H9 (cell line): ENCODE data around the gene ATXN7L3. TPM values are rescaled to one million over a fixed set of nuclear protein-coding genes. Genes with fewer than 3 reads are reported as not detected.

Experiments used
- DNase-seq: peaks from one replicate; pipeline ENCODE4 v3.0.0-alpha.2; 2017
- H2AFZ ChIP-seq: one replicate; pipeline ENCODE4 v1.6.1; 2013; ENCODE audit warnings: mild to moderate bottlenecking, low read length, control low read depth, moderate library complexity
- H2AK5ac ChIP-seq: 2 replicates; pipeline ENCODE4 v1.6.1; 2013; ENCODE audit warnings: low read length, control low read depth, mixed read lengths; ENCODE audit not compliant: insufficient read length
- H2BK120ac ChIP-seq: one replicate; pipeline ENCODE4 v1.6.1; 2013; ENCODE audit warnings: low read depth, mild to moderate bottlenecking, low read length, control low read depth, inconsistent platforms; ENCODE audit not compliant: poor library complexity, severe bottlenecking
- H2BK12ac ChIP-seq: 2 replicates; pipeline ENCODE4 v1.6.1; 2013; ENCODE audit warnings: low read length, control low read depth, mixed read lengths, low read depth; ENCODE audit not compliant: insufficient read length
- H2BK15ac ChIP-seq: 2 replicates; pipeline ENCODE4 v1.6.1; 2013; ENCODE audit warnings: low read depth, low read length, control low read depth
- H2BK20ac ChIP-seq: one replicate; pipeline ENCODE4 v1.6.1; 2013; ENCODE audit warnings: low read depth, mild to moderate bottlenecking, low read length, control low read depth, inconsistent platforms; ENCODE audit not compliant: poor library complexity, severe bottlenecking
- H2BK5ac ChIP-seq: 2 replicates; pipeline ENCODE4 v1.6.1; 2013; ENCODE audit warnings: low read length, control low read depth, mixed read lengths; ENCODE audit not compliant: insufficient read length
- H3K14ac ChIP-seq: 2 replicates; pipeline ENCODE4 v1.6.1; 2013; ENCODE audit warnings: low read length, control low read depth; ENCODE audit not compliant: insufficient read depth
- H3K18ac ChIP-seq: 2 replicates; pipeline ENCODE4 v1.6.1; 2013; ENCODE audit warnings: low read depth, mild to moderate bottlenecking, mixed read lengths, low read length, control low read depth; ENCODE audit not compliant: insufficient read length
- H3K23ac ChIP-seq: 2 replicates; pipeline ENCODE4 v1.6.1; 2013; ENCODE audit warnings: low read length, control low read depth, mixed read lengths, low read depth; ENCODE audit not compliant: insufficient read length
- H3K23me2 ChIP-seq: 2 replicates; pipeline ENCODE4 v1.6.1; 2013; ENCODE audit warnings: low read depth, mild to moderate bottlenecking, mixed read lengths, low read length, control low read depth; ENCODE audit not compliant: insufficient read length, poor library complexity, severe bottlenecking
- H3K27ac ChIP-seq: 2 replicates; pipeline ENCODE4 v1.5.1; 2013; ENCODE audit warnings: low read length, control low read depth, mixed read lengths, low read depth; ENCODE audit not compliant: insufficient read length
- H3K27me3 ChIP-seq: 2 replicates; pipeline ENCODE4 v1.6.1; 2013; ENCODE audit warnings: low read length, control low read depth, inconsistent platforms; ENCODE audit not compliant: insufficient read depth
- H3K4ac ChIP-seq: 2 replicates; pipeline ENCODE4 v1.6.1; 2013; ENCODE audit warnings: low read depth, mild to moderate bottlenecking, control low read depth, inconsistent platforms, low read length, moderate library complexity
- H3K4me1 ChIP-seq: 2 replicates; pipeline ENCODE4 v1.6.1; 2013; ENCODE audit warnings: low read length, control low read depth, inconsistent platforms; ENCODE audit not compliant: insufficient read depth
- H3K4me2 ChIP-seq: 2 replicates; pipeline ENCODE4 v1.6.1; 2013; ENCODE audit warnings: low read length, control low read depth, mixed read lengths; ENCODE audit not compliant: insufficient read length, insufficient read depth
- H3K56ac ChIP-seq: 2 replicates; pipeline ENCODE4 v1.6.1; 2013; ENCODE audit warnings: low read depth, mild to moderate bottlenecking, mixed read lengths, low read length, control low read depth; ENCODE audit not compliant: insufficient read length
- H3K79me1 ChIP-seq: 2 replicates; pipeline ENCODE4 v1.6.1; 2013; ENCODE audit warnings: low read depth, mild to moderate bottlenecking, moderate library complexity, low read length, control low read depth, inconsistent platforms; ENCODE audit not compliant: insufficient read depth, poor library complexity, severe bottlenecking
- H3K79me2 ChIP-seq: 2 replicates; pipeline ENCODE4 v1.6.1; 2013; ENCODE audit warnings: low read length, control low read depth, inconsistent platforms; ENCODE audit not compliant: insufficient read depth
- H3K9ac ChIP-seq: 2 replicates; pipeline ENCODE4 v1.6.1; 2013; ENCODE audit warnings: low read length, control low read depth, mixed read lengths; ENCODE audit not compliant: insufficient read length; ENCODE audit errors: extremely low read depth
- H3K9me3 ChIP-seq: one replicate; pipeline ENCODE4 v1.6.1; 2013; ENCODE audit warnings: low read depth, low read length, inconsistent platforms; ENCODE audit not compliant: control insufficient read depth
- H3T11ph ChIP-seq: one replicate; pipeline ENCODE4 v1.6.1; 2013; ENCODE audit warnings: mild to moderate bottlenecking, low read length, control low read depth, inconsistent platforms
- H4K20me1 ChIP-seq: one replicate; pipeline ENCODE4 v1.6.1; 2013; ENCODE audit not compliant: control insufficient read depth, insufficient read length, insufficient read depth
- H4K5ac ChIP-seq: 2 replicates; pipeline ENCODE4 v1.6.1; 2013; ENCODE audit warnings: low read depth, mild to moderate bottlenecking, mixed read lengths, low read length, control low read depth; ENCODE audit not compliant: insufficient read length
- H4K8ac ChIP-seq: replicated peaks from 2 replicates; pipeline ENCODE4 v1.6.1; 2013; ENCODE audit warnings: low read length, control low read depth, mixed read lengths, low read depth; ENCODE audit not compliant: insufficient read length
- H4K91ac ChIP-seq: 2 replicates; pipeline ENCODE4 v1.6.1; 2013; ENCODE audit warnings: low read depth, mild to moderate bottlenecking, moderate library complexity, mixed read lengths, low read length, control low read depth; ENCODE audit not compliant: insufficient read length
- H3K27ac Mint-ChIP-seq, 3 experiments: 2 replicates in 2 of 3; 3 replicates in 1 of 3; pipeline ENCODE4 v1.8.0; 2020 to 2021; ENCODE audit warnings: mixed read lengths in 3 of 3, mild to moderate bottlenecking in 1 of 3, moderate library complexity in 1 of 3
- H3K27me3 Mint-ChIP-seq: 2 replicates; pipeline ENCODE4 v1.8.0; 2021; ENCODE audit warnings: low read depth, mild to moderate bottlenecking, moderate library complexity, mixed read lengths
- H3K36me3 Mint-ChIP-seq, 3 experiments: 2 replicates in 2 of 3; 3 replicates in 1 of 3; pipeline ENCODE4 v1.8.0; 2020 to 2021; ENCODE audit warnings: low read depth in 3 of 3, mixed read lengths in 3 of 3; ENCODE audit not compliant: insufficient read depth in 1 of 3
- H3K4me1 Mint-ChIP-seq, 2 experiments: 2 replicates each; pipeline ENCODE4 v1.8.0; 2020; ENCODE audit warnings: mixed read lengths in 2 of 2
- H3K4me3 Mint-ChIP-seq, 2 experiments: 2 replicates in 1 of 2; 3 replicates in 1 of 2; pipeline ENCODE4 v1.8.0; 2020 to 2021; ENCODE audit warnings: mild to moderate bottlenecking in 2 of 2, mixed read lengths in 2 of 2, moderate library complexity in 1 of 2
- H3K9me3 Mint-ChIP-seq, 2 experiments: 2 replicates in 1 of 2; 3 replicates in 1 of 2; pipeline ENCODE4 v1.8.0; 2020; ENCODE audit warnings: mild to moderate bottlenecking in 2 of 2, mixed read lengths in 2 of 2, moderate library complexity in 1 of 2
- CTCF ChIP-seq: fragments of 200-600 bp; sonication (generic); conservative IDR thresholded peaks from 3 replicates; pipeline ENCODE4 v1.8.0; 2021; ENCODE audit warnings: antibody characterized with exemption, mild to moderate bottlenecking
- WGBS: extraction: QIAGEN DNeasy Blood & Tissue Kit; methylation state at CpG from one replicate; pipeline ENCODE4 v1.1.7; 2013; ENCODE audit warnings: missing lambda C conversion rate, low lambda C conversion rate, mixed read lengths; ENCODE audit not compliant: insufficient read length; ENCODE audit errors: extremely low coverage; 5-methylcytosine and 5-hydroxymethylcytosine counted together
- total RNA-seq: library from RNA; stranded (reverse); gene quantifications from 2 replicates; pipeline ENCODE4 v1.2.1, GENCODE V29; 2021

Gene ATXN7L3
- total RNA-seq, 1 experiment from 2014 or later, result 125 TPM

GRCh38 chr17:44211281-44212265 lies 11.9 kb upstream of the ATXN7L3 start:
- peaks cover 46 to 91% (median 84%) of the 10 kb centered on the region in 3 experiments for H3K36me3 Mint-ChIP-seq
- H3K9me3 Mint-ChIP-seq, result no peaks in the 10 kb centered on the region
- Histone ChIP-seq H3K9me3 (no peaks in the 10 kb centered on the region), H3K27me3 (no peaks in the 10 kb centered on the region), H4K8ac (no peak overlapping the region), H2AK5ac (no peak overlapping the region), H2BK15ac (no peak overlapping the region), H3K79me2 (no peaks in the 10 kb centered on the region), H3K4ac (no peak overlapping the region), H2BK20ac (no peak overlapping the region), H3K27ac (no peak overlapping the region), H2BK120ac (no peak overlapping the region), H3K79me1 (no peaks in the 10 kb centered on the region), H3T11ph (no peak overlapping the region), H3K23me2 (no peaks in the 10 kb centered on the region), H3K23ac (no peak overlapping the region), H3K18ac (no peak overlapping the region), H3K9ac (no peak overlapping the region), H2AFZ (no peak overlapping the region), H2BK5ac (no peak overlapping the region), H2BK12ac (no peak overlapping the region), H3K14ac (no peak overlapping the region), H3K4me1 (no peaks in the 10 kb centered on the region), H3K4me2 (no peak overlapping the region), H3K56ac (no peak overlapping the region), H4K5ac (no peak overlapping the region), H4K91ac (no peak overlapping the region), H4K20me1 (no peaks in the 10 kb centered on the region)
- WGBS, result no CpG with 5 or more reads among the region's 30 CpGs
- H3K4me3 Mint-ChIP-seq, result no peak overlapping the region; a peak in 1 of 5 replicates
- no peak overlapping the region for H3K27ac Mint-ChIP-seq
- TF ChIP-seq CTCF, result no peak
- no peaks in the 10 kb centered on the region for H3K27me3 Mint-ChIP-seq
- no peak for DNase-seq
- H3K4me1 Mint-ChIP-seq, result peaks cover 3 to 24% of the 10 kb centered on the region in 2 experiments; a peak in 3 of 4 replicates
